ENCODE results near the gene FOSL2. TPM values are rescaled to one million over a fixed set of nuclear protein-coding genes. Genes with fewer than 3 reads are reported as not detected.

The FOSL2 gene
- total RNA-seq, 1 donor from 2014 or later: 60.5 TPM

DNA sequence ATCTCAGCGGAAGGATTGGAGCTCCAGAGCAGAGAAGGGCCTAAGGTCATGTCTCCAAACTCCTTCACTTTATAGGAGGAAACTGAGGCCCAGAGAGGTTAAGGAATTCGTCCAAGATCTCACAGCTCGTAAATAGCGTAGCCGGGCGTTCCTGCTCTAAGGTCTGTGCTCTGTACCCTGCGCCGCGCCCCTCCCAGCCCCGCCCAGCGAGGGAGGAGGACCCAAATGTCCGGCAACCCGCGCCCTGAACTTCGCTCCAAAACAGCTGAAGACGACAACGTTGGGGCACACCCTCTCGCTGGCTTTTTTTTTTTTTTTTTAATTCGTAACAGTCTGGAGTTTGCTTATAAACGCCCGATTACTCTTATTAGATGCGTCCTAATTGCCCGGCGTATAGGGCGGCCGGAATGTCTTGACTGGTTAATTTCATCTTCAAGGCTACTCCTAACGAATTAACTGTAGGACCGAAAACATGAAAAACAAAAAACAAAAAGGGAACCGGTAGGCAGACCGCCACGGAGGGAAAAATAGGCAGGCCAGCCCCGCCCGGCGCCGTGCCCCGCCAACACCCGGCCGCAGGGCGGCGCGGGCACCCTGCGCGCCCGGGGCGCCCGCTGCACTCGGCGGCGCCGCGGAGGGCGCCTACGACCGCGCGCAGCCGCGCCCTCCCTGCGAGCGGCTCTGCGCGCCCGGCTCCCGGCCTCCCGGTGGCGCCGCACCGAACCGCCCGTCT is 928 bp upstream of the FOSL2 start:
- Mint-ChIP-seq H3K27ac (peak overlapping the region; percentile 96), H3K4me3 (peak overlapping the region; percentile 78), H3K36me3 (no peaks in the 10 kb centered on the region), H3K9me3 (no peaks in the 10 kb centered on the region), H3K27me3 (ENCODE audit: low read depth) (peaks cover 1% of the 10 kb centered on the region), H3K4me1 (peaks cover 27% of the 10 kb centered on the region)
- DNase-seq (ENCODE audit: low spot score in 2 of 2, unreplicated experiment in 2 of 2): no peak
- TF ChIP-seq, protein P1, sequence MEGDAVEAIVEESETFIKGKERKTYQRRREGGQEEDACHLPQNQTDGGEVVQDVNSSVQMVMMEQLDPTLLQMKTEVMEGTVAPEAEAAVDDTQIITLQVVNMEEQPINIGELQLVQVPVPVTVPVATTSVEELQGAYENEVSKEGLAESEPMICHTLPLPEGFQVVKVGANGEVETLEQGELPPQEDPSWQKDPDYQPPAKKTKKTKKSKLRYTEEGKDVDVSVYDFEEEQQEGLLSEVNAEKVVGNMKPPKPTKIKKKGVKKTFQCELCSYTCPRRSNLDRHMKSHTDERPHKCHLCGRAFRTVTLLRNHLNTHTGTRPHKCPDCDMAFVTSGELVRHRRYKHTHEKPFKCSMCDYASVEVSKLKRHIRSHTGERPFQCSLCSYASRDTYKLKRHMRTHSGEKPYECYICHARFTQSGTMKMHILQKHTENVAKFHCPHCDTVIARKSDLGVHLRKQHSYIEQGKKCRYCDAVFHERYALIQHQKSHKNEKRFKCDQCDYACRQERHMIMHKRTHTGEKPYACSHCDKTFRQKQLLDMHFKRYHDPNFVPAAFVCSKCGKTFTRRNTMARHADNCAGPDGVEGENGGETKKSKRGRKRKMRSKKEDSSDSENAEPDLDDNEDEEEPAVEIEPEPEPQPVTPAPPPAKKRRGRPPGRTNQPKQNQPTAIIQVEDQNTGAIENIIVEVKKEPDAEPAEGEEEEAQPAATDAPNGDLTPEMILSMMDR (IDR thresholded peaks at IDR 0.05; ENCODE audit: unreplicated experiment): no peak

DNA sequence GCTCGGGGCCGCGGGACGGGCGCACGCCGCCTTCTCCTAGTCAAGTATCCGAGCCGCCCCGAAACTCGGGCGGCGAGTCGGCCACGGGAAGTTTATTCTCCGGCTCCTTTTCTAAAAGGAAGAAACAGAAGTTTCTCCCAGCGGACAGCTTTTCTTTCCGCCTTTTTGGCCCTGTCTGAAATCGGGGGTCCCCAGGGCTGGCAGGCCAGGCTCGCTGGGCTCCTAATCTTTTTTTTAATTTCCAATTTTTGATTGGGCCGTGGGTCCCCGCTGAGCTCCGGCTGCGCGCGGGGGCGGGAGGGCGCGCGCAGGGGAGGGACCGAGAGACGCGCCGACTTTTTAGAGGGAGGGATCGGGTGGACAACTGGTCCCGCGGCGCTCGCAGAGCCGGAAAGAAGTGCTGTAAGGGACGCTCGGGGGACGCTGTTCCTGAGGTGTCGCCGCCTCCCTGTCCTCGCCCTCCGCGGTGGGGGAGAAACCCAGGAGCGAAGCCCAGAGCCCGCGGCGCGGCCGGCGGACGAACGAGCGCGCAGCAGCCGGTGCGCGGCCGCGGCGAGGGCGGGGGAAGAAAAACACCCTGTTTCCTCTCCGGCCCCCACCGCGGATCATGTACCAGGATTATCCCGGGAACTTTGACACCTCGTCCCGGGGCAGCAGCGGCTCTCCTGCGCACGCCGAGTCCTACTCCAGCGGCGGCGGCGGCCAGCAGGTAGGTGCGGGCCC is 617 bp downstream of the FOSL2 start:
- H3K27me3 Mint-ChIP-seq (ENCODE audit: low read depth): peaks cover 1% of the 10 kb centered on the region
- peak overlapping the region; percentile 99 for H3K27ac Mint-ChIP-seq
- no peak overlapping the region for H3K4me3 Mint-ChIP-seq
- peaks cover 35% of the 10 kb centered on the region for H3K4me1 Mint-ChIP-seq
- DNase-seq (ENCODE audit: low spot score in 2 of 2, unreplicated experiment in 2 of 2): peak in 1 of 2 experiments; percentile 60
- no peaks in the 10 kb centered on the region for H3K36me3 Mint-ChIP-seq
- TF ChIP-seq, protein P1 (IDR thresholded peaks at IDR 0.05; ENCODE audit: unreplicated experiment): no peak
- H3K9me3 Mint-ChIP-seq: no peaks in the 10 kb centered on the region

DNA sequence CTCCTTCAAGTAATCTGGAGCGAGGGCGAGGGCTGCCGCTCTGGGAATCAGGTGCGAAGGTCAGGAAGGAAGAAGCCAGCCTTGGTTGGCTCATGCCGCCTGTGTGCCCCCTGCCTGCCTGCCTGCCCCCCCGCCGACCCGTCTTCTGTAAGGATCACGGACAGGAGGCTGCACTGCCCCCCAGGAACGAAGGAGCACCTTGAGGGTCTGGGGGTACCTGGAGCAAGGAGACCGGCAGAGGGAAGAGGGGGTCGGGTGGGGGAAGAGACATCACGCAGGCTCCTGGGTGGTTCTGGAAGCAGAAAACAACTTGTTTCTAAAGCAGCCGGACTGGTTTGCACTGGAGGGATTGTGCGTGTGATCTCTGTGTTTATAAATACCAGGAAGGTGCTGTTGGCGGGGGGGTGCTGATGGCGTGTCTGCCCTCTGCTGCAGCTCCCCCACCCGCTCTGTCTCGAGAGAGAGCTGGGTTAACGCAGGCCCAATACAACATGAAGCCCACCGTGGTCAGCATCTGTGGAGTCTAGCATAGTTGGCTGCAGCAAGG is 1.7 kb downstream of the FOSL2 start:
- Mint-ChIP-seq H3K27ac (no peak overlapping the region), H3K9me3 (no peaks in the 10 kb centered on the region), H3K4me3 (no peak overlapping the region), H3K4me1 (peaks cover 42% of the 10 kb centered on the region), H3K36me3 (no peaks in the 10 kb centered on the region), H3K27me3 (ENCODE audit: low read depth) (peaks cover under 1% of the 10 kb centered on the region)
- DNase-seq (ENCODE audit: low spot score in 2 of 2, unreplicated experiment in 2 of 2): no peak
- TF ChIP-seq, protein P1 (IDR thresholded peaks at IDR 0.05; ENCODE audit: unreplicated experiment): no peak

DNA sequence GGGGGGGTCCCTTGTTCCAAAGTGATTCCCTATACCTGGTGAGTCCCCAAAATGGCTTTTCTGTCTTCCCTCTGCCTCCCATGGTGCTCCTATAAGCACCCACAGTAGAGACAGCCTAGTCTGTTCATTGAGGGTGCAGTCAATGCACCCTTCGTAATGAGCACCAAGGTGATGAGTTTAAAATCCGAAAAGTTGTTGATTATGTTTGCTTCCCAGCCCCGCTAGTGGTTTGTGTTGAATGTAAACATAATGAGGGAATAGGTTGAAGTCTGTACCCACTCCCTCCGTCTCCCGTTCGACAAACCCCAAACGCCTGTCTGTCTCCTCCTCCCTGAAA is 2.3 kb downstream of the FOSL2 start:
- no peak overlapping the region for H3K27ac Mint-ChIP-seq
- peaks cover 42% of the 10 kb centered on the region for H3K4me1 Mint-ChIP-seq
- no peaks in the 10 kb centered on the region for H3K36me3 Mint-ChIP-seq
- H3K9me3 Mint-ChIP-seq: no peaks in the 10 kb centered on the region
- no peak overlapping the region for H3K4me3 Mint-ChIP-seq
- H3K27me3 Mint-ChIP-seq (ENCODE audit: low read depth): no peaks in the 10 kb centered on the region
- no peak for DNase-seq (ENCODE audit: low spot score in 2 of 2, unreplicated experiment in 2 of 2)
- TF ChIP-seq, protein P1 (IDR thresholded peaks at IDR 0.05; ENCODE audit: unreplicated experiment): no peak

DNA sequence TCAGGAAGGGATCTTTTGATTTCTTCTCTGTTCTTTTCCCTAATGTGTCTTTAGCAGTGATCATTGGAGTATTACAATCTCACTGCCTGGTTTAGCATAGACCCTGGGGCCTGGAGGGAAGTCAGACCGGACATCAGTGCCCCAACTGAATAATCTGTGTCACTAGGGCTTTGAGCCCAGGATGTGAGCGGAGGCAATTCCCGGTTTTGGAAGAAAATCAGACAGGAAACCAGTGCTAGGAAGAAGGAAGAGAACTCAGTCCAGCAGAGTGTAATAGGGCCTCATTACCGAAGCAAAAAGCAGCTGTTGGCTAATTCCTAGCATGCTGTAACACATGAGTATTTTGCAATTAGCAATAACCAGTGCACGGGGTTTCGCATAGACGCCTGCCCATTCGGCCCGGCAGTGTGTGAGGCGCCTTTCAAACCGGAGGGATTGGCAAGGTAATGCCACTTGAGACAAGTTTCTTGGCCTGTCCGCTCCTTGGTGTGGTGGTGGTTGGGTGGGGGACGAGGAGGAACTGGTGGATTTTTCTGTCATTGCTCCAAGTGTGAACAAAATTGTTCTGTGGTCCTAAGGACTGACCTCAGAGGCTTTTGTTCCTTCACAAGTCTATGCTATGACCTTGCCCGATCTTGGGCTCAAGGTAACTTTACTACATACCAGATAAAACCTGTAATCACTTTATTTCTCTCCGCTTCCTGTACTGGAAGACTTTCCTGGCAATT is 2.8 kb downstream of the FOSL2 start:
- H3K27ac Mint-ChIP-seq: no peak overlapping the region
- TF ChIP-seq, protein P1 (IDR thresholded peaks at IDR 0.05; ENCODE audit: unreplicated experiment): no peak
- DNase-seq (ENCODE audit: low spot score in 2 of 2, unreplicated experiment in 2 of 2): no peak
- no peaks in the 10 kb centered on the region for H3K27me3 Mint-ChIP-seq (ENCODE audit: low read depth)
- no peak overlapping the region for H3K4me3 Mint-ChIP-seq
- H3K4me1 Mint-ChIP-seq: peaks cover 45% of the 10 kb centered on the region
- H3K36me3 Mint-ChIP-seq: no peaks in the 10 kb centered on the region
- H3K9me3 Mint-ChIP-seq: no peaks in the 10 kb centered on the region
